DOHH2 (cell line): ENCODE data around the gene TGDS.

Experiments used
- CTCF ChIP-seq: fragments of 200-600 bp; sonication (generic); IDR thresholded peaks from one replicate; pipeline ENCODE4 v1.5.1; 2014; ENCODE audit warnings: antibody characterized with exemption, mild to moderate bottlenecking, low read depth, low read length; ENCODE audit not compliant: poor library complexity, severe bottlenecking
- EZH2phosphoT487 ChIP-seq: fragments of 200-600 bp; sonication (generic); IDR thresholded peaks from 2 replicates; pipeline ENCODE4 v1.6.1; 2017; ENCODE audit warnings: borderline replicate concordance, mild to moderate bottlenecking, antibody characterized with exemption, low read length, moderate library complexity, mixed read lengths

GRCh38 chr13:94550062-94550738 lies 45.8 kb downstream of the TGDS start:
- no peak for TF ChIP-seq CTCF
- TF ChIP-seq EZH2phosphoT487 = no peak
